ENCODE results near the gene TEX2.
A peak's percentile ranks its signal among the peaks of the same experiment; 100 is the strongest.

Gene TEX2

GRCh38 chr17:64263000-64263766 is at the start of gene TEX2:
TSS of gene TEX2 (minus strand) at chr17:64263260. CDS start at chr17:64214217, 49,043 bp downstream.
- peak; percentile 79 for DNase-seq (ENCODE audit: low read depth)

- no peak for DNase-seq (ENCODE audit: low read depth)
These were observed 46.6 kb upstream of the TEX2 start for GRCh38 chr17:64309710-64310109.

- DNase-seq (ENCODE audit: low read depth), result no peak
These were observed 46.0 kb upstream of the TEX2 start for GRCh38 chr17:64309021-64309420.

- peak; percentile 64 for DNase-seq (ENCODE audit: low read depth)
These were observed 43.9 kb upstream of the TEX2 start for GRCh38 chr17:64306850-64307463.

- no peak for DNase-seq (ENCODE audit: low read depth)
These were observed 41.5 kb upstream of the TEX2 start for GRCh38 chr17:64304551-64304950.

GRCh38 chr17:64300699-64300965 is 37.6 kb upstream of the TEX2 start:
- no peak for DNase-seq (ENCODE audit: low read depth)

- no peak for DNase-seq (ENCODE audit: low read depth)
These were observed 34.5 kb upstream of the TEX2 start for GRCh38 chr17:64297467-64298088.

- DNase-seq (ENCODE audit: low read depth), result no peak
These were observed 33.2 kb upstream of the TEX2 start for GRCh38 chr17:64296246-64296645.

GRCh38 chr17:64295146-64295545 is 32.1 kb upstream of the TEX2 start:
- peak; percentile 21 for DNase-seq (ENCODE audit: low read depth)

GRCh38 chr17:64291268-64291851 is 28.3 kb upstream of the TEX2 start:
- no peak for DNase-seq (ENCODE audit: low read depth)

GRCh38 chr17:64289741-64290141 is 26.7 kb upstream of the TEX2 start:
- no peak for DNase-seq (ENCODE audit: low read depth)

- no peak for DNase-seq (ENCODE audit: low read depth)
These were observed 19.7 kb upstream of the TEX2 start for GRCh38 chr17:64282753-64283080.

GRCh38 chr17:64281962-64282752 is 19.1 kb upstream of the TEX2 start:
- peak; percentile 73 for DNase-seq (ENCODE audit: low read depth)

GRCh38 chr17:64278614-64279013 is 15.6 kb upstream of the TEX2 start:
- DNase-seq (ENCODE audit: low read depth), result peak; percentile 50

- no peak for DNase-seq (ENCODE audit: low read depth)
These were observed 14.9 kb upstream of the TEX2 start for GRCh38 chr17:64277831-64278562.

GRCh38 chr17:64276961-64277505 is 14.0 kb upstream of the TEX2 start:
- DNase-seq (ENCODE audit: low read depth), result no peak

- no peak for DNase-seq (ENCODE audit: low read depth)
These were observed 12.0 kb upstream of the TEX2 start for GRCh38 chr17:64275016-64275415.

GRCh38 chr17:64273006-64273405 is 9.9 kb upstream of the TEX2 start:
- DNase-seq (ENCODE audit: low read depth), result no peak

- DNase-seq (ENCODE audit: low read depth), result no peak
These were observed 7.8 kb upstream of the TEX2 start for GRCh38 chr17:64270885-64271284.

GRCh38 chr17:64269687-64270649 is 6.9 kb upstream of the TEX2 start:
- no peak for DNase-seq (ENCODE audit: low read depth)

Data from amniotic epithelial cell (primary cell).